HepG2 (cell line): ENCODE results near the gene SERTAD1. TPM values are rescaled to one million over a fixed set of nuclear protein-coding genes. Genes with fewer than 3 reads are reported as not detected.

Source experiments
- BORCS8-MEF2B ChIP-seq: sonication (generic); formaldehyde crosslinking; IDR thresholded peaks from 2 replicates; pipeline ENCODE4 v1.8.0; 2022; ENCODE audit warnings: mild to moderate bottlenecking, missing genetic modification reagents
- EED ChIP-seq: sonication (generic); formaldehyde crosslinking; IDR thresholded peaks from 2 replicates; pipeline ENCODE4 v1.5.0; 2020; ENCODE audit warnings: mild to moderate bottlenecking, missing genetic modification reagents
- ELF1 ChIP-seq: sonication (generic); formaldehyde crosslinking; IDR thresholded peaks from 2 replicates; pipeline ENCODE4 v1.4.0; 2020; ENCODE audit warnings: missing genetic modification reagents
- FOXK1 ChIP-seq: sonication (generic); formaldehyde crosslinking; IDR thresholded peaks from 2 replicates; pipeline ENCODE4 v1.4.0; 2020; ENCODE audit warnings: low read depth, missing genetic modification reagents, borderline replicate concordance
- GATAD1 ChIP-seq: IDR thresholded peaks from 2 replicates; pipeline ENCODE4 v1.6.1; 2016; ENCODE audit warnings: missing genetic modification reagents, missing compliant biosample characterization
- GLI4 ChIP-seq: sonication (generic); formaldehyde crosslinking; IDR thresholded peaks from 2 replicates; pipeline ENCODE4 v1.5.1; 2020; ENCODE audit warnings: missing genetic modification reagents, mild to moderate bottlenecking, moderate library complexity, borderline replicate concordance
- HDAC6 ChIP-seq: fragments of 200-600 bp; sonication (generic); IDR thresholded peaks from 2 replicates; pipeline ENCODE4 v1.7.0; 2017; ENCODE audit warnings: mild to moderate bottlenecking, antibody characterized with exemption, low read length, low read depth
- NFE2L1 ChIP-seq: sonication (generic); formaldehyde crosslinking; IDR thresholded peaks from 2 replicates; pipeline ENCODE4 v1.4.0; 2020; ENCODE audit warnings: missing genetic modification reagents, mild to moderate bottlenecking, borderline replicate concordance
- NR3C1 ChIP-seq: sonication (generic); formaldehyde crosslinking; IDR thresholded peaks from 2 replicates; pipeline ENCODE4 v1.4.0; 2020; ENCODE audit warnings: missing genetic modification reagents
- TOPORS ChIP-seq: sonication (generic); formaldehyde crosslinking; IDR thresholded peaks from 2 replicates; pipeline ENCODE4 v1.8.0; 2023; ENCODE audit warnings: mild to moderate bottlenecking, missing genetic modification reagents
- WIZ ChIP-seq: sonication (generic); formaldehyde crosslinking; IDR thresholded peaks from 2 replicates; pipeline ENCODE4 v1.5.1; 2020; ENCODE audit warnings: mild to moderate bottlenecking, missing genetic modification reagents
- ZBTB8A ChIP-seq: sonication (generic); formaldehyde crosslinking; IDR thresholded peaks from 2 replicates; pipeline ENCODE4 v1.4.0; 2020; ENCODE audit warnings: mild to moderate bottlenecking, low read depth, missing genetic modification reagents, borderline replicate concordance
- ZNF350 ChIP-seq: sonication (generic); formaldehyde crosslinking; IDR thresholded peaks from 2 replicates; pipeline ENCODE4 v1.4.0; 2020; ENCODE audit warnings: mild to moderate bottlenecking, low read depth, missing genetic modification reagents, borderline replicate concordance
- ZNF460 ChIP-seq: sonication (generic); formaldehyde crosslinking; IDR thresholded peaks from 2 replicates; pipeline ENCODE4 v1.5.1; 2020; ENCODE audit warnings: missing genetic modification reagents, mild to moderate bottlenecking, borderline replicate concordance
- ZNF776 ChIP-seq: sonication (generic); formaldehyde crosslinking; IDR thresholded peaks from 2 replicates; pipeline ENCODE4 v1.4.0; 2020; ENCODE audit warnings: mild to moderate bottlenecking, missing genetic modification reagents
- ZNF841 ChIP-seq: sonication (generic); formaldehyde crosslinking; IDR thresholded peaks from 2 replicates; pipeline ENCODE4 v1.8.1; 2023; ENCODE audit warnings: missing genetic modification reagents, borderline replicate concordance
- polyA plus RNA-seq, 8 experiments: library from polyadenylated mRNA; depleted of rRNA in 3 of 8; stranded (reverse) in 7 of 8; unstranded in 1 of 8; fragments of >200 nt; fragmentation: Illumina TruSeq in 4 of 8; extraction: Trizol in 4 of 8; gene quantifications; 2 replicates each; pipeline versions ENCODE4 v1.2.1 to v1.2.3, GENCODE V29; 2011 to 2016; ENCODE audit warnings: low read depth in 4 of 8, missing spikeins in 1 of 8, mixed read lengths in 1 of 8; ENCODE audit not compliant: insufficient read depth in 1 of 8
- total RNA-seq, 5 experiments: library from RNA; depleted of rRNA; stranded (reverse); fragments of >200 nt; fragmentation: Illumina TruSeq; extraction: Trizol; gene quantifications; 2 replicates each; pipeline ENCODE4 v1.2.3, GENCODE V29; 2016; ENCODE audit warnings: low read depth in 1 of 5
- TF ChIP-seq, protein P1 (sequence below): sonication (generic); formaldehyde crosslinking; IDR thresholded peaks from 2 replicates; pipeline ENCODE4 v1.4.0; 2020; ENCODE audit warnings: missing genetic modification reagents, borderline replicate concordance
- TF ChIP-seq, protein P2 (sequence below): sonication (generic); formaldehyde crosslinking; IDR thresholded peaks from 2 replicates; pipeline ENCODE4 v1.4.0; 2020; ENCODE audit warnings: missing genetic modification reagents, borderline replicate concordance
- TF ChIP-seq, protein P3 (sequence below): sonication (generic); formaldehyde crosslinking; IDR thresholded peaks from 2 replicates; pipeline ENCODE4 v1.4.0; 2020; ENCODE audit warnings: missing genetic modification reagents
- TF ChIP-seq, protein P4 (sequence below): sonication (generic); formaldehyde crosslinking; IDR thresholded peaks from 2 replicates; pipeline ENCODE4 v1.4.0; 2020; ENCODE audit warnings: mild to moderate bottlenecking, missing genetic modification reagents

SERTAD1 gene
- total and polyA plus RNA-seq, 2 of the 13 experiments (the other 11 are each of a cell fraction or from before 2014, with no cell fraction given) = 4.3 to 4.5 TPM

DNA sequence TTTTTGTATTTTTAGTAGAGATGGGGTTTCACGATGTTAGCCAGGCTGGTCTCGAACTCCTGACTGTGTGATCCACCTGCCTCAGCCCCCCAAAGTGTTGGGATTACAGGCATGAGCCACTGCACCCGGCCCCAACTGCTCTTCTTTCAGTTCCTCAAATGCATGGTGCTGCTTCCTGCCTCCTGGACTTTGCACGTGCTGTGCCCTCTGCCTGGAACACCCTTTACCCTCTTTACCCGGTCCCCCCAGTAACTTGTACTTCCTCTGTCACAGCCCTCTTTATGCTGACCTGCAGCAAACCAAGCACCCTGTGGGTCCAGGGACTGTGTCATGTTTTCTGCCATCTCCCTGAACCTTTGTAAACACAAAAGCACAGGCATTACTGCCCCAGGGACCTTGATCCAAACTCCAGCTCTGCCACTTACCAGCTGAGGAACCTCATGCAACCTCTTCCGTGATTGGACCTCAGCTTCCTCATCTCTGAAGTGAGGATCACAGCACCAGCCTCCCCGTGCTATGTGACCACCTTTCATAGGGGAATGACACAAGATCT, 36.0 kb upstream of the SERTAD1 start (continued):
- TF ChIP-seq GLI4 (CRISPR knock-in tag) (no peak), ZNF460 (CRISPR knock-in tag) (no peak), NFE2L1 (CRISPR knock-in tag) (no peak), NR3C1 (CRISPR knock-in tag) (no peak), ZNF350 (CRISPR knock-in tag) (peak; percentile 25; the same call in 1 of the 2 replicates), ZNF841 (CRISPR knock-in tag) (no peak), TOPORS (CRISPR knock-in tag) (no peak), HDAC6 (no peak), GATAD1 (CRISPR knock-in tag) (no peak), ZBTB8A (no peak), BORCS8-MEF2B (CRISPR knock-in tag) (no peak; the same call in 1 of the 2 replicates), ZNF776 (CRISPR knock-in tag) (no peak), FOXK1 (CRISPR knock-in tag) (no peak; the same call in 1 of the 2 replicates), ELF1 (peak; percentile 56; the same call in 1 of the 2 replicates), WIZ (CRISPR knock-in tag) (no peak), EED (CRISPR knock-in tag) (no peak)
- TF ChIP-seq, protein P1, sequence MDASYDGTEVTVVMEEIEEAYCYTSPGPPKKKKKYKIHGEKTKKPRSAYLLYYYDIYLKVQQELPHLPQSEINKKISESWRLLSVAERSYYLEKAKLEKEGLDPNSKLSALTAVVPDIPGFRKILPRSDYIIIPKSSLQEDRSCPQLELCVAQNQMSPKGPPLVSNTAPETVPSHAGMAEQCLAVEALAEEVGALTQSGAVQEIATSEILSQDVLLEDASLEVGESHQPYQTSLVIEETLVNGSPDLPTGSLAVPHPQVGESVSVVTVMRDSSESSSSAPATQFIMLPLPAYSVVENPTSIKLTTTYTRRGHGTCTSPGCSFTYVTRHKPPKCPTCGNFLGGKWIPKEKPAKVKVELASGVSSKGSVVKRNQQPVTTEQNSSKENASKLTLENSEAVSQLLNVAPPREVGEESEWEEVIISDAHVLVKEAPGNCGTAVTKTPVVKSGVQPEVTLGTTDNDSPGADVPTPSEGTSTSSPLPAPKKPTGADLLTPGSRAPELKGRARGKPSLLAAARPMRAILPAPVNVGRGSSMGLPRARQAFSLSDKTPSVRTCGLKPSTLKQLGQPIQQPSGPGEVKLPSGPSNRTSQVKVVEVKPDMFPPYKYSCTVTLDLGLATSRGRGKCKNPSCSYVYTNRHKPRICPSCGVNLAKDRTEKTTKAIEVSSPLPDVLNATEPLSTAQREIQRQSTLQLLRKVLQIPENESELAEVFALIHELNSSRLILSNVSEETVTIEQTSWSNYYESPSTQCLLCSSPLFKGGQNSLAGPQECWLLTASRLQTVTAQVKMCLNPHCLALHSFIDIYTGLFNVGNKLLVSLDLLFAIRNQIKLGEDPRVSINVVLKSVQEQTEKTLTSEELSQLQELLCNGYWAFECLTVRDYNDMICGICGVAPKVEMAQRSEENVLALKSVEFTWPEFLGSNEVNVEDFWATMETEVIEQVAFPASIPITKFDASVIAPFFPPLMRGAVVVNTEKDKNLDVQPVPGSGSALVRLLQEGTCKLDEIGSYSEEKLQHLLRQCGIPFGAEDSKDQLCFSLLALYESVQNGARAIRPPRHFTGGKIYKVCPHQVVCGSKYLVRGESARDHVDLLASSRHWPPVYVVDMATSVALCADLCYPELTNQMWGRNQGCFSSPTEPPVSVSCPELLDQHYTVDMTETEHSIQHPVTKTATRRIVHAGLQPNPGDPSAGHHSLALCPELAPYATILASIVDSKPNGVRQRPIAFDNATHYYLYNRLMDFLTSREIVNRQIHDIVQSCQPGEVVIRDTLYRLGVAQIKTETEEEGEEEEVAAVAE (CRISPR knock-in tag) = 0 out of 2 replicates have a peak, but pooled peaks have one; percentile 69
- TF ChIP-seq, protein P2, sequence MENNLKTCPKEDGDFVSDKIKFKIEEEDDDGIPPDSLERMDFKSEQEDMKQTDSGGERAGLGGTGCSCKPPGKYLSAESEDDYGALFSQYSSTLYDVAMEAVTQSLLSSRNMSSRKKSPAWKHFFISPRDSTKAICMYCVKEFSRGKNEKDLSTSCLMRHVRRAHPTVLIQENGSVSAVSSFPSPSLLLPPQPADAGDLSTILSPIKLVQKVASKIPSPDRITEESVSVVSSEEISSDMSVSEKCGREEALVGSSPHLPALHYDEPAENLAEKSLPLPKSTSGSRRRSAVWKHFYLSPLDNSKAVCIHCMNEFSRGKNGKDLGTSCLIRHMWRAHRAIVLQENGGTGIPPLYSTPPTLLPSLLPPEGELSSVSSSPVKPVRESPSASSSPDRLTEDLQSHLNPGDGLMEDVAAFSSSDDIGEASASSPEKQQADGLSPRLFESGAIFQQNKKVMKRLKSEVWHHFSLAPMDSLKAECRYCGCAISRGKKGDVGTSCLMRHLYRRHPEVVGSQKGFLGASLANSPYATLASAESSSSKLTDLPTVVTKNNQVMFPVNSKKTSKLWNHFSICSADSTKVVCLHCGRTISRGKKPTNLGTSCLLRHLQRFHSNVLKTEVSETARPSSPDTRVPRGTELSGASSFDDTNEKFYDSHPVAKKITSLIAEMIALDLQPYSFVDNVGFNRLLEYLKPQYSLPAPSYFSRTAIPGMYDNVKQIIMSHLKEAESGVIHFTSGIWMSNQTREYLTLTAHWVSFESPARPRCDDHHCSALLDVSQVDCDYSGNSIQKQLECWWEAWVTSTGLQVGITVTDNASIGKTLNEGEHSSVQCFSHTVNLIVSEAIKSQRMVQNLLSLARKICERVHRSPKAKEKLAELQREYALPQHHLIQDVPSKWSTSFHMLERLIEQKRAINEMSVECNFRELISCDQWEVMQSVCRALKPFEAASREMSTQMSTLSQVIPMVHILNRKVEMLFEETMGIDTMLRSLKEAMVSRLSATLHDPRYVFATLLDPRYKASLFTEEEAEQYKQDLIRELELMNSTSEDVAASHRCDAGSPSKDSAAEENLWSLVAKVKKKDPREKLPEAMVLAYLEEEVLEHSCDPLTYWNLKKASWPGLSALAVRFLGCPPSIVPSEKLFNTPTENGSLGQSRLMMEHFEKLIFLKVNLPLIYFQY (CRISPR knock-in tag) = no peak
- TF ChIP-seq, protein P3, sequence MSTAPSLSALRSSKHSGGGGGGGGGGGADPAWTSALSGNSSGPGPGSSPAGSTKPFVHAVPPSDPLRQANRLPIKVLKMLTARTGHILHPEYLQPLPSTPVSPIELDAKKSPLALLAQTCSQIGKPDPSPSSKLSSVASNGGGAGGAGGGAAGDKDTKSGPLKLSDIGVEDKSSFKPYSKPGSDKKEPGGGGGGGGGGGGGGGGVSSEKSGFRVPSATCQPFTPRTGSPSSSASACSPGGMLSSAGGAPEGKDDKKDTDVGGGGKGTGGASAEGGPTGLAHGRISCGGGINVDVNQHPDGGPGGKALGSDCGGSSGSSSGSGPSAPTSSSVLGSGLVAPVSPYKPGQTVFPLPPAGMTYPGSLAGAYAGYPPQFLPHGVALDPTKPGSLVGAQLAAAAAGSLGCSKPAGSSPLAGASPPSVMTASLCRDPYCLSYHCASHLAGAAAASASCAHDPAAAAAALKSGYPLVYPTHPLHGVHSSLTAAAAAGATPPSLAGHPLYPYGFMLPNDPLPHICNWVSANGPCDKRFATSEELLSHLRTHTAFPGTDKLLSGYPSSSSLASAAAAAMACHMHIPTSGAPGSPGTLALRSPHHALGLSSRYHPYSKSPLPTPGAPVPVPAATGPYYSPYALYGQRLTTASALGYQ (CRISPR knock-in tag) = no peak
- TF ChIP-seq, protein P4, sequence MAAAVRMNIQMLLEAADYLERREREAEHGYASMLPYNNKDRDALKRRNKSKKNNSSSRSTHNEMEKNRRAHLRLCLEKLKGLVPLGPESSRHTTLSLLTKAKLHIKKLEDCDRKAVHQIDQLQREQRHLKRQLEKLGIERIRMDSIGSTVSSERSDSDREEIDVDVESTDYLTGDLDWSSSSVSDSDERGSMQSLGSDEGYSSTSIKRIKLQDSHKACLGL (CRISPR knock-in tag) = no peak
